ENCODE data around the gene APOC3. TPM values are rescaled to one million over a fixed set of nuclear protein-coding genes. Genes with fewer than 3 reads are reported as not detected.

The APOC3 gene
- polyA plus RNA-seq, 1 donor: 1,751 TPM

DNA sequence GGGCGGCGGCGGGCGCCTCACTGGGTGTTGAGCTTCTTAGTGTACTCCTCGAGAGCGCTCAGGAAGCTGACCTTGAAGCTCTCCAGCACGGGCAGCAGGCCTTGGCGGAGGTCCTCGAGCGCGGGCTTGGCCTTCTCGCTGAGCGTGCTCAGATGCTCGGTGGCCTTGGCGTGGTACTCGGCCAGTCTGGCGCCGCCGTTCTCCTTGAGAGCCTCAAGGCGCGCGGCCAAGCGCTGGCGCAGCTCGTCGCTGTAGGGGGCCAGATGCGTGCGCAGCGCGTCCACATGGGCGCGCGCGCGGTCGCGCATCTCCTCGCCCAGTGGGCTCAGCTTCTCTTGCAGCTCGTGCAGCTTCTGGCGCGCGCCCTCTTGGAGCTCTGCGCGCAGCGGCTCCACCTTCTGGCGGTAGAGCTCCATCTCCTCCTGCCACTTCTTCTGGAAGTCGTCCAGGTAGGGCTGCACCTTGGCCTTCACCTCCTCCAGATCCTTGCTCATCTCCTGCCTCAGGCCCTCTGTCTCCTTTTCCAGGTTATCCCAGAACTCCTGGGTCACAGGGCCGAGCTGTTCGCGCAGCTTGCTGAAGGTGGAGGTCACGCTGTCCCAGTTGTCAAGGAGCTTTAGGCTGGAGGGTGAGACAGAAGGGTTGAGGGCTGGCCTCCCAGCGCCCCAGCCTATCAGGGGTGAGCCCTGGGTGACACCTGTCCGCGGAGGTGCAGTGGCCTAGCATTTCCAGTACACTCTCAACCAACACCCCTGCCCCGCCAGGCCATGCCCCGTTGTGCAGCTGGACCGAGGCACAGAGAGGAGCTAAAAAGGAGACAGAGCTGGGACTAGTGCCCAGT is 6.3 kb downstream of the APOC3 start:
- Histone ChIP-seq H3K36me3 (ENCODE audit: control insufficient read depth, insufficient read depth, low read length) (peaks cover 10% of the 10 kb centered on the region), H3K4me1 (ENCODE audit: control insufficient read depth, insufficient read depth, low read length) (peaks cover 64% of the 10 kb centered on the region), H3K27me3 (ENCODE audit: control insufficient read depth, insufficient read depth, low read length) (no peaks in the 10 kb centered on the region), H3K9me3 (ENCODE audit: control insufficient read depth, low read depth, low read length) (no peaks in the 10 kb centered on the region), H3K27ac (ENCODE audit: low read length) (peak overlapping the region; percentile 96), H3K4me3 (ENCODE audit: low read length) (peak overlapping the region; percentile 74)
- 20% methylated on average over 1 of the region's 57 CpGs for WGBS (ENCODE audit: insufficient coverage, low lambda C conversion rate)
- DNase-seq: peak; percentile 92 to 95

- Histone ChIP-seq H3K4me1 (ENCODE audit: control insufficient read depth, insufficient read depth, low read length) (peaks cover 68% of the 10 kb centered on the region), H3K36me3 (ENCODE audit: control insufficient read depth, insufficient read depth, low read length) (peaks cover 10% of the 10 kb centered on the region), H3K27me3 (ENCODE audit: control insufficient read depth, insufficient read depth, low read length) (no peaks in the 10 kb centered on the region), H3K27ac (ENCODE audit: low read length) (peak overlapping the region; percentile 96), H3K9me3 (ENCODE audit: control insufficient read depth, low read depth, low read length) (no peaks in the 10 kb centered on the region), H3K4me3 (ENCODE audit: low read length) (peak overlapping the region; percentile 74)
- no CpG with 5 or more reads among the region's 7 CpGs for WGBS (ENCODE audit: insufficient coverage, low lambda C conversion rate)
- peak in 1 of 2 donors; percentile 51 for DNase-seq
These were observed 6.9 kb downstream of the APOC3 start for GRCh38 chr11:116836632-116836991.

DNA sequence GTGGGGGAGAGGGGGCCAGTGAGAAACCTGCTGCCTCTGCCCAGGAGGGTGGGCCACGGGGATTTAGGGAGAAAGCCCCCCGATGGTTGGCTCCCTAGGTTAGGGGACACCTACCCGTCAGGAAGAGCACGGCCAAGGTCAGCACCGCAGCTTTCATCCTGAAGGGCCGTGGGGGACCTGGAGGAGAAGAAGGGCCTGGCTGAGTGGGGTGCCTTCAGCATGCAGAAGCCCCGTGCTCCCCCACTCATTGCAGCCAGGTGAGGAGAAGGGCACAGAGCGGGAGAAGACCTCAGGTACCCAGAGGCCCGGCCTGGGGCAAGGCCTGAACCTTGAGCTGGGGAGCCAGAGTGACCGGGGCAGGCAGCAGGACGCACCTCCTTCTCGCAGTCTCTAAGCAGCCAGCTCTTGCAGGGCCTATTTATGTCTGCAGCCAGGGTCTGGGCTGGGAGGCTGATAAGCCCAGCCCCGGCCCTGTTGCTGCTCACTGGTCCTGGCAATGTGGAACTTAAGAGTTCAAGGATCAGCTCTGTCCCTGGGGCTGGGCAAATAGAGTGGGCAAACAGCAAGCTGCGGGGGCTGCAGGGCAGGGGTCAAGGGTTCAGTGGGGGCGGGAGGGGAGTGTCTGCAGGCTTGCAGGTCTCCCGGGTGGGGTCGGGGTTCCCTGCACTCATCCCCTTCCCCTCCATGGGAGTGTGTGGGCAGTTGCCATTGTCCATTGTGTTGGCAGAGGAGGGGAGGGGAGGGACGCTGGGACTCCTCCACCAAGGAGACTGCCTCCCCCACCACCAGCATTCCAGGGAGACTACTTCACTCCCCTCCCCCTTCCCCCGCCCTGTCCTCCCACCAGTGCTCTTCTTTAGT is 7.8 kb downstream of the APOC3 start, which contains the start of gene APOA1:
APOA1 (minus strand) TSS at position 392 of the 861 bp plus-strand sequence; CDS start at position 157, 235 bp downstream.
- WGBS (ENCODE audit: insufficient coverage, low lambda C conversion rate): no CpG with 5 or more reads among the region's 19 CpGs
- Histone ChIP-seq H3K27me3 (ENCODE audit: control insufficient read depth, insufficient read depth, low read length) (no peaks in the 10 kb centered on the region), H3K4me1 (ENCODE audit: control insufficient read depth, insufficient read depth, low read length) (peaks cover 66% of the 10 kb centered on the region), H3K4me3 (ENCODE audit: low read length) (peak within 1 kb of the TSS; percentile 74), H3K36me3 (ENCODE audit: control insufficient read depth, insufficient read depth, low read length) (peaks cover 8% of the 10 kb centered on the region), H3K9me3 (ENCODE audit: control insufficient read depth, low read depth, low read length) (no peaks in the 10 kb centered on the region), H3K27ac (ENCODE audit: low read length) (peak within 1 kb of the TSS; percentile 96)
- DNase-seq: peak; percentile 88 to 89

DNA sequence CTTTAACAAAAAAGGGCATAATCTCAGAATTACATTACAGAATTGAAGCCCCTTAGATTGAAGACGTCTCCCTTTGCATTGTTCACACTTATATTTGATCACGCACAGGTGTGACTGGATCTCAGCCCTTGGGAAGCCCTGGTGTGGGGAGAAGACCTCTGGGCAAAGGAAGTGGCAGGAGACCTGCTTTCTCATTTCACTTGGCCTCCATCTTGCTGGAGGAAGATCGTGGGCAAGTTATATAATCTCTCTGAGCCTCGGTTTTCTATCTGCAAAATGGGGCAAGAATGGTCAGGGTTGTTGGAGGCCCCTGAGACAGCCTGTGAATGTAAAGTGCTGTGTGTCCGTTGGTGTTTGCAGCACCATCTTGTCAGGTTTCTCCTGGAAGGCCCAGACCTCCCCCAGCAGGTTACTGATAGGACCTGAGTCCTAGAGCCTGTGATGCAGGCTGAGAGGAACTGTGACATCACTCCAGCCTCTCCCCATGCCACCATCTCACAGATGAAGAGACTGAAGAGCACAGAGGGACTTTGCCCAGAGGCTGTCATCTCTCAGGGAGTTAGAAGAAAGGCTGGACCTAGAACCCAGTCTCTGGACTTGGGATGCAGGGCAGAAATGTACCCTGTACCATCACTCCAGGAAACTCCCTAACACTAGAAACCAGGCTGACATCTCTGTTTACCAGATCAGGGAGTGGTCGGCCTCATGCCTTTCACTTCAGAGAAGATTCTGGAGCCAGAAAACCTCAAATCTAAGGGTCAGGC is 8.8 kb downstream of the APOC3 start:
- DNase-seq: peak; percentile 82 to 91
- peaks cover 69% of the 10 kb centered on the region for H3K4me1 ChIP-seq (ENCODE audit: control insufficient read depth, insufficient read depth, low read length)
- no CpG with 5 or more reads among the region's 6 CpGs for WGBS (ENCODE audit: insufficient coverage, low lambda C conversion rate)

DNA sequence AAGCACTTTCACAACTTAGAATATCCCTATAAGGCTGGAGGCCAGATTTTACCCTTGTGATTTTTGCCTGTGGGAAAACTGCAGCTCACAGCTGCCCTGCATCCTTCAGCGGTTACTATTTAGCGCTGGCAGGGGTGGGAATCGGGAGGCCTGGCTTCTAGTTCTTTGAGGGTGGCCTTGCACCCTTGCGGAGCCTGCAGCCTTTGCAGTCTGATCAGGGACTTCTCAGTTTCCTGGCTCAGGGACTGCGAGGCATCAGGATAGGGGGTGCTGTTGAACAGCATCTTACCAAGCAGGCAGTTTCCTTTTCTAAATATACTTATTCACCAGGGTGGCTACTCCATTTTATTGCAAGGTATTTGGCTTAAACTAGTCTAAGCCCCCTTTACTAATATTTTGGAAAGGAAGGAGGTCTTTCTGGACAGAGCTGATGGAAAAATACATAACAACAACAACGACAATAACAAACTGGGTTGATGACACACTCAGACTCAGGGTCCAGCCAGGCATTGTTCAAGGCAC is 10.6 kb downstream of the APOC3 start:
- Histone ChIP-seq H3K27me3 (ENCODE audit: control insufficient read depth, insufficient read depth, low read length) (no peaks in the 10 kb centered on the region), H3K4me3 (ENCODE audit: low read length) (no peak overlapping the region), H3K4me1 (ENCODE audit: control insufficient read depth, insufficient read depth, low read length) (peaks cover 73% of the 10 kb centered on the region), H3K9me3 (ENCODE audit: control insufficient read depth, low read depth, low read length) (no peaks in the 10 kb centered on the region), H3K27ac (ENCODE audit: low read length) (peak overlapping the region; percentile 96), H3K36me3 (ENCODE audit: control insufficient read depth, insufficient read depth, low read length) (peaks cover 14% of the 10 kb centered on the region)
- DNase-seq: no peak
- no CpG with 5 or more reads among the region's 6 CpGs for WGBS (ENCODE audit: insufficient coverage, low lambda C conversion rate)

More for the DNA sequence above, 8.8 kb downstream of the APOC3 start:
- peak overlapping the region; percentile 96 for H3K27ac ChIP-seq (ENCODE audit: low read length)
- H3K27me3 ChIP-seq (ENCODE audit: control insufficient read depth, insufficient read depth, low read length): no peaks in the 10 kb centered on the region
- H3K4me3 ChIP-seq (ENCODE audit: low read length): no peak overlapping the region
- H3K9me3 ChIP-seq (ENCODE audit: control insufficient read depth, low read depth, low read length): no peaks in the 10 kb centered on the region
- peaks cover 6% of the 10 kb centered on the region for H3K36me3 ChIP-seq (ENCODE audit: control insufficient read depth, insufficient read depth, low read length)

- Histone ChIP-seq H3K36me3 (ENCODE audit: control insufficient read depth, insufficient read depth, low read length) (peaks cover 17% of the 10 kb centered on the region), H3K27ac (ENCODE audit: low read length) (peak overlapping the region; percentile 96), H3K4me1 (ENCODE audit: control insufficient read depth, insufficient read depth, low read length) (peaks cover 69% of the 10 kb centered on the region), H3K4me3 (ENCODE audit: low read length) (no peak overlapping the region), H3K9me3 (ENCODE audit: control insufficient read depth, low read depth, low read length) (no peaks in the 10 kb centered on the region), H3K27me3 (ENCODE audit: control insufficient read depth, insufficient read depth, low read length) (no peaks in the 10 kb centered on the region)
- no CpG with 5 or more reads among the region's 9 CpGs for WGBS (ENCODE audit: insufficient coverage, low lambda C conversion rate)
- no peak for DNase-seq
These were observed 11.1 kb downstream of the APOC3 start for GRCh38 chr11:116840746-116841296.

DNA sequence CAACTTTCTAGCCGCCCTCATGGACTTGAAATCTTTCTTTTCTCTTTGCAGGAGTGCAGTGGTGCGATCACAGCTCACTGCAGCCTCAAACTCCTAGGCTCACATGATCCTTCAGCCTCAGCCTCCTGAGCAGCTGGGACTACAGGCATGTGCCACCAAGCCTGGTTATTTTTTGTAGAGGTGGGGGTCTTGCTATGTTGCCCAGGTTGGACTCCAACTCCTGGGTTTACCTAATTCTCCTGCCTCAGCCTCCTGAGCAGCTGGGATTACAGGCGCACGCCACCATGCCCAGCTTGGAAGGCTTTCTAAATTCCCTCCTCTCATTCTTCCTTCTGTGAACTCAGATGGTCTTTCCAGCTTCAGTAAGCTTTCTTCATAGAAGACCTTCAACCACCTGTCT is 12.4 kb downstream of the APOC3 start:
- H3K9me3 ChIP-seq (ENCODE audit: control insufficient read depth, low read depth, low read length): no peaks in the 10 kb centered on the region
- H3K36me3 ChIP-seq (ENCODE audit: control insufficient read depth, insufficient read depth, low read length): peaks cover 30% of the 10 kb centered on the region
- H3K4me3 ChIP-seq (ENCODE audit: low read length): no peak overlapping the region
- WGBS (ENCODE audit: insufficient coverage, low lambda C conversion rate): 88% methylated on average over 3 of the region's 4 CpGs
- H3K27me3 ChIP-seq (ENCODE audit: control insufficient read depth, insufficient read depth, low read length): no peaks in the 10 kb centered on the region
- peaks cover 61% of the 10 kb centered on the region for H3K4me1 ChIP-seq (ENCODE audit: control insufficient read depth, insufficient read depth, low read length)
- H3K27ac ChIP-seq (ENCODE audit: low read length): peak overlapping the region; percentile 88
- no peak for DNase-seq

DNA sequence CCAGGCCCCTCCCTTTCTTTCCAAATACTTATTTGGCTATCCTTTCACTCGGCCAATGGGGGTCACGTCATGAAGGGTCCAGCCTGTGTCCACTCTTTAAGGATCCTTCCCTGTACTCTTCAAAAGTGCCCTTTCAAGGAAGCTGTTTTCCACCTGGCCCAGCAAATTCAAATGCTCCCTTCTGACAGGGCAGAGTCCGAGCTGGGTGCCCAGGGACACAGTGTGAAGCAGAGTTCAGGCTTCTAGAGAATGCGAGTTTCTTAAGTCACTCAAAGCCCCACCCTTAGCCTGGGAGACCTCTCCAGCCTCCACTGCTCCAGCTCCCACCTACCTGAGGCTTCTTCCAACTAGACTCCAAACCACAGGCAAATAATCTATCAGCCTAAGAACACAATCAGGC is 13.2 kb downstream of the APOC3 start:
- Histone ChIP-seq H3K9me3 (ENCODE audit: control insufficient read depth, low read depth, low read length) (no peaks in the 10 kb centered on the region), H3K4me3 (ENCODE audit: low read length) (no peak overlapping the region), H3K27me3 (ENCODE audit: control insufficient read depth, insufficient read depth, low read length) (no peaks in the 10 kb centered on the region), H3K4me1 (ENCODE audit: control insufficient read depth, insufficient read depth, low read length) (peaks cover 54% of the 10 kb centered on the region), H3K27ac (ENCODE audit: low read length) (peak overlapping the region; percentile 88), H3K36me3 (ENCODE audit: control insufficient read depth, insufficient read depth, low read length) (peaks cover 38% of the 10 kb centered on the region)
- peak; percentile 91 to 93 for DNase-seq
- 80% methylated on average over 1 of the region's 4 CpGs for WGBS (ENCODE audit: insufficient coverage, low lambda C conversion rate)

- no peak overlapping the region for H3K4me3 ChIP-seq (ENCODE audit: low read length)
- H3K27me3 ChIP-seq (ENCODE audit: control insufficient read depth, insufficient read depth, low read length): no peaks in the 10 kb centered on the region
- H3K9me3 ChIP-seq (ENCODE audit: control insufficient read depth, low read depth, low read length): no peaks in the 10 kb centered on the region
- no peak for DNase-seq
- peaks cover 46% of the 10 kb centered on the region for H3K4me1 ChIP-seq (ENCODE audit: control insufficient read depth, insufficient read depth, low read length)
- H3K27ac ChIP-seq (ENCODE audit: low read length): peak overlapping the region; percentile 88
- WGBS (ENCODE audit: insufficient coverage, low lambda C conversion rate): no CpG with 5 or more reads among the region's 9 CpGs
- H3K36me3 ChIP-seq (ENCODE audit: control insufficient read depth, insufficient read depth, low read length): peaks cover 43% of the 10 kb centered on the region
These were observed 14.0 kb downstream of the APOC3 start for GRCh38 chr11:116843661-116844060.
